T-helper 2 cell treated with Interferon-gamma antibody and Interleukin-4, amounts not matched to agents 5 μg/mL and 100 μg/mL, for 36 hours (primary cell): ENCODE measurements around the gene IPPK.

Experiments used
- DNase-seq: peaks from one replicate; pipeline ENCODE4 v3.0.0; 2021; ENCODE audit warnings: low spot score
- H3K27ac Mint-ChIP-seq: one replicate; pipeline ENCODE4 v1.8.0; 2021; ENCODE audit warnings: mild to moderate bottlenecking, mixed read lengths
- H3K27me3 Mint-ChIP-seq: one replicate; pipeline ENCODE4 v1.8.0; 2021; ENCODE audit warnings: low read depth, mixed read lengths
- H3K36me3 Mint-ChIP-seq: one replicate; pipeline ENCODE4 v1.8.0; 2021; ENCODE audit warnings: low read depth, mixed read lengths
- H3K4me1 Mint-ChIP-seq: one replicate; pipeline ENCODE4 v1.8.0; 2021; ENCODE audit warnings: low read depth, mixed read lengths
- H3K4me3 Mint-ChIP-seq: one replicate; pipeline ENCODE4 v1.8.0; 2022; ENCODE audit warnings: mild to moderate bottlenecking, moderate library complexity, mixed read lengths
- H3K9me3 Mint-ChIP-seq: one replicate; pipeline ENCODE4 v1.8.0; 2021; ENCODE audit warnings: mixed read lengths

IPPK gene

GRCh38 chr9:92669890-92670708 lies at the start of gene IPPK:
Gene IPPK (minus strand): TSS chr9:92670131. CDS start chr9:92669988, 143 bp downstream.
- peaks cover 25% of the 10 kb centered on the region for H3K36me3 Mint-ChIP-seq
- no peaks in the 10 kb centered on the region for H3K27me3 Mint-ChIP-seq
- DNase-seq: peak; percentile 99
- no peaks in the 10 kb centered on the region for H3K9me3 Mint-ChIP-seq
- H3K27ac Mint-ChIP-seq: peak within 1 kb of the TSS; percentile 89
- peaks cover 30% of the 10 kb centered on the region for H3K4me1 Mint-ChIP-seq
- peak within 1 kb of the TSS; percentile 93 for H3K4me3 Mint-ChIP-seq

GRCh38 chr9:92719028-92719647 lies 49.2 kb upstream of the IPPK start:
- Mint-ChIP-seq H3K4me1 (peaks cover 6% of the 10 kb centered on the region), H3K9me3 (no peaks in the 10 kb centered on the region), H3K4me3 (no peak overlapping the region), H3K36me3 (peaks cover 43% of the 10 kb centered on the region), H3K27ac (no peak overlapping the region), H3K27me3 (no peaks in the 10 kb centered on the region)
- DNase-seq: no peak

- Mint-ChIP-seq H3K27me3 (no peaks in the 10 kb centered on the region), H3K27ac (no peak overlapping the region), H3K4me1 (peaks cover 9% of the 10 kb centered on the region), H3K4me3 (no peak overlapping the region), H3K9me3 (no peaks in the 10 kb centered on the region), H3K36me3 (peaks cover 48% of the 10 kb centered on the region)
- no peak for DNase-seq
These were observed 48.4 kb upstream of the IPPK start for GRCh38 chr9:92718086-92719001.

GRCh38 chr9:92717201-92718085 lies 47.5 kb upstream of the IPPK start:
- no peak overlapping the region for H3K4me3 Mint-ChIP-seq
- H3K4me1 Mint-ChIP-seq: peaks cover 13% of the 10 kb centered on the region
- peak overlapping the region; percentile 2 for H3K27ac Mint-ChIP-seq
- H3K36me3 Mint-ChIP-seq: peaks cover 53% of the 10 kb centered on the region
- no peaks in the 10 kb centered on the region for H3K27me3 Mint-ChIP-seq
- no peaks in the 10 kb centered on the region for H3K9me3 Mint-ChIP-seq
- DNase-seq: no peak

GRCh38 chr9:92716557-92716956 lies 46.6 kb upstream of the IPPK start:
- Mint-ChIP-seq H3K27me3 (no peaks in the 10 kb centered on the region), H3K4me1 (peaks cover 21% of the 10 kb centered on the region), H3K4me3 (no peak overlapping the region), H3K9me3 (no peaks in the 10 kb centered on the region), H3K27ac (no peak overlapping the region), H3K36me3 (peaks cover 55% of the 10 kb centered on the region)
- peak; percentile 54 for DNase-seq

- DNase-seq: no peak
- Mint-ChIP-seq H3K9me3 (no peaks in the 10 kb centered on the region), H3K4me3 (no peak overlapping the region), H3K4me1 (peaks cover 26% of the 10 kb centered on the region), H3K36me3 (peaks cover 54% of the 10 kb centered on the region), H3K27ac (no peak overlapping the region), H3K27me3 (no peaks in the 10 kb centered on the region)
These were observed 45.7 kb upstream of the IPPK start for GRCh38 chr9:92715488-92716231.

- DNase-seq: no peak
- peaks cover 28% of the 10 kb centered on the region for H3K4me1 Mint-ChIP-seq
- H3K9me3 Mint-ChIP-seq: no peaks in the 10 kb centered on the region
- H3K36me3 Mint-ChIP-seq: peaks cover 48% of the 10 kb centered on the region
- no peak overlapping the region for H3K27ac Mint-ChIP-seq
- H3K4me3 Mint-ChIP-seq: no peak overlapping the region
- no peaks in the 10 kb centered on the region for H3K27me3 Mint-ChIP-seq
These were observed 45.0 kb upstream of the IPPK start for GRCh38 chr9:92714787-92715487.

- Mint-ChIP-seq H3K27me3 (no peaks in the 10 kb centered on the region), H3K4me1 (peaks cover 28% of the 10 kb centered on the region), H3K4me3 (no peak overlapping the region), H3K9me3 (no peaks in the 10 kb centered on the region), H3K27ac (peak overlapping the region; percentile 10), H3K36me3 (peaks cover 45% of the 10 kb centered on the region)
- DNase-seq: no peak
These were observed 44.1 kb upstream of the IPPK start for GRCh38 chr9:92714016-92714415.

GRCh38 chr9:92713528-92713927 lies 43.6 kb upstream of the IPPK start:
- Mint-ChIP-seq H3K27me3 (no peaks in the 10 kb centered on the region), H3K4me1 (peaks cover 28% of the 10 kb centered on the region), H3K9me3 (no peaks in the 10 kb centered on the region), H3K27ac (peak overlapping the region; percentile 10), H3K36me3 (peaks cover 44% of the 10 kb centered on the region), H3K4me3 (no peak overlapping the region)
- DNase-seq: no peak

GRCh38 chr9:92712767-92713166 lies 42.8 kb upstream of the IPPK start:
- peak overlapping the region; percentile 96 for H3K27ac Mint-ChIP-seq
- H3K9me3 Mint-ChIP-seq: no peaks in the 10 kb centered on the region
- peak overlapping the region; percentile 85 for H3K4me3 Mint-ChIP-seq
- DNase-seq: no peak
- H3K27me3 Mint-ChIP-seq: no peaks in the 10 kb centered on the region
- peaks cover 32% of the 10 kb centered on the region for H3K4me1 Mint-ChIP-seq
- peaks cover 42% of the 10 kb centered on the region for H3K36me3 Mint-ChIP-seq

- Mint-ChIP-seq H3K36me3 (peaks cover 39% of the 10 kb centered on the region), H3K4me1 (peaks cover 38% of the 10 kb centered on the region), H3K27ac (peak overlapping the region; percentile 96), H3K9me3 (no peaks in the 10 kb centered on the region), H3K27me3 (no peaks in the 10 kb centered on the region), H3K4me3 (peak overlapping the region; percentile 85)
- no peak for DNase-seq
These were observed 41.9 kb upstream of the IPPK start for GRCh38 chr9:92711844-92712243.

- no peaks in the 10 kb centered on the region for H3K27me3 Mint-ChIP-seq
- H3K4me3 Mint-ChIP-seq: peak overlapping the region; percentile 53
- peak overlapping the region; percentile 85 for H3K27ac Mint-ChIP-seq
- no peaks in the 10 kb centered on the region for H3K9me3 Mint-ChIP-seq
- no peak for DNase-seq
- H3K4me1 Mint-ChIP-seq: peaks cover 41% of the 10 kb centered on the region
- peaks cover 34% of the 10 kb centered on the region for H3K36me3 Mint-ChIP-seq
These were observed 41.2 kb upstream of the IPPK start for GRCh38 chr9:92711146-92711545.
